Measurements from ENCODE around the gene SLC1A7.

SLC1A7 gene

GRCh38 chr1:53123453-53124140 lies 18.8 kb downstream of the SLC1A7 start:
- TF ChIP-seq CTCF (IDR thresholded peaks at IDR 0.05; ENCODE audit: low read length) (no peak), EZH2 (IDR thresholded peaks at IDR 0.05; ENCODE audit: borderline replicate concordance, low read length) (no peak)
- no peak overlapping the region for H3K4me2 ChIP-seq (ENCODE audit: low read length)
- H4K20me1 ChIP-seq (ENCODE audit: insufficient read depth, low read length), result no peaks in the 10 kb centered on the region
- no peak overlapping the region for H2AFZ ChIP-seq (ENCODE audit: low read length)
- no peaks in the 10 kb centered on the region for H3K36me3 ChIP-seq (ENCODE audit: insufficient read depth, low read length)
- H3K4me3 ChIP-seq (ENCODE audit: low read depth, low read length, poor library complexity, severe bottlenecking), result no peak overlapping the region
- H3K4me1 ChIP-seq (ENCODE audit: insufficient read depth, low read length, severe bottlenecking), result no peaks in the 10 kb centered on the region
- no peak overlapping the region for H3K27ac ChIP-seq (ENCODE audit: low read depth, low read length, poor library complexity, severe bottlenecking)
- H3K79me2 ChIP-seq (ENCODE audit: insufficient read depth, low read length), result no peaks in the 10 kb centered on the region
- no peaks in the 10 kb centered on the region for H3F3A ChIP-seq (ENCODE audit: insufficient read depth, low read length)
- no peaks in the 10 kb centered on the region for H3K9me2 ChIP-seq (ENCODE audit: low read depth, low read length)
- no peaks in the 10 kb centered on the region; the same call in 1 of the 2 replicates for H3K27me3 ChIP-seq (ENCODE audit: insufficient read depth, low read length)
- no peak overlapping the region for H3K9ac ChIP-seq (ENCODE audit: low read length)
- H3K9me3 ChIP-seq (ENCODE audit: low read length), result no peaks in the 10 kb centered on the region

GRCh38 chr1:53122961-53123413 lies 19.5 kb downstream of the SLC1A7 start:
- Histone ChIP-seq H3K36me3 (ENCODE audit: insufficient read depth, low read length) (no peaks in the 10 kb centered on the region), H3K4me2 (ENCODE audit: low read length) (no peak overlapping the region), H3K27me3 (ENCODE audit: insufficient read depth, low read length) (no peaks in the 10 kb centered on the region; the same call in 1 of the 2 replicates), H3K27ac (ENCODE audit: low read depth, low read length, poor library complexity, severe bottlenecking) (no peak overlapping the region), H3K9ac (ENCODE audit: low read length) (no peak overlapping the region), H4K20me1 (ENCODE audit: insufficient read depth, low read length) (no peaks in the 10 kb centered on the region), H3K9me3 (ENCODE audit: low read length) (no peaks in the 10 kb centered on the region), H3K4me3 (ENCODE audit: low read depth, low read length, poor library complexity, severe bottlenecking) (no peak overlapping the region), H3F3A (ENCODE audit: insufficient read depth, low read length) (no peaks in the 10 kb centered on the region), H3K9me2 (ENCODE audit: low read depth, low read length) (no peaks in the 10 kb centered on the region), H3K79me2 (ENCODE audit: insufficient read depth, low read length) (no peaks in the 10 kb centered on the region), H3K4me1 (ENCODE audit: insufficient read depth, low read length, severe bottlenecking) (no peaks in the 10 kb centered on the region), H2AFZ (ENCODE audit: low read length) (no peak overlapping the region)
- no peak for TF ChIP-seq EZH2 (IDR thresholded peaks at IDR 0.05; ENCODE audit: borderline replicate concordance, low read length)
- no peak for TF ChIP-seq CTCF (IDR thresholded peaks at IDR 0.05; ENCODE audit: low read length)

- TF ChIP-seq EZH2 (IDR thresholded peaks at IDR 0.05; ENCODE audit: borderline replicate concordance, low read length) (no peak), CTCF (IDR thresholded peaks at IDR 0.05; ENCODE audit: low read length) (no peak)
- Histone ChIP-seq H3K4me2 (ENCODE audit: low read length) (no peak overlapping the region), H3F3A (ENCODE audit: insufficient read depth, low read length) (no peaks in the 10 kb centered on the region), H3K27me3 (ENCODE audit: insufficient read depth, low read length) (no peaks in the 10 kb centered on the region; the same call in 1 of the 2 replicates), H3K79me2 (ENCODE audit: insufficient read depth, low read length) (no peaks in the 10 kb centered on the region), H4K20me1 (ENCODE audit: insufficient read depth, low read length) (no peaks in the 10 kb centered on the region), H3K36me3 (ENCODE audit: insufficient read depth, low read length) (no peaks in the 10 kb centered on the region), H3K9ac (ENCODE audit: low read length) (no peak overlapping the region), H3K9me2 (ENCODE audit: low read depth, low read length) (no peaks in the 10 kb centered on the region), H3K4me3 (ENCODE audit: low read depth, low read length, poor library complexity, severe bottlenecking) (no peak overlapping the region), H3K9me3 (ENCODE audit: low read length) (no peaks in the 10 kb centered on the region), H3K27ac (ENCODE audit: low read depth, low read length, poor library complexity, severe bottlenecking) (no peak overlapping the region), H3K4me1 (ENCODE audit: insufficient read depth, low read length, severe bottlenecking) (no peaks in the 10 kb centered on the region), H2AFZ (ENCODE audit: low read length) (no peak overlapping the region)
Measured at GRCh38 chr1:53122201-53122885, 20.1 kb downstream of the SLC1A7 start.

All from OCI-LY1 (cell line).